A549 (cell line): ENCODE results near the gene MUC6.

Experiments used
- CHD2 ChIP-seq: fragments of 150-350 bp; IDR thresholded peaks from 2 replicates; pipeline ENCODE4 v1.6.1; 2014; ENCODE audit warnings: low read length; ENCODE audit not compliant: partially characterized antibody
- FOSL2 ChIP-seq, 2 experiments: fragments of 450-650 bp in 1 of 2; fragments of >200 bp in 1 of 2; sonication (Bioruptor Twin) in 1 of 2; formaldehyde crosslinking; IDR thresholded peaks; 2 replicates each; pipeline versions ENCODE4 v1.5.0 to v1.6.1; 2016 to 2020; ENCODE audit warnings: mild to moderate bottlenecking in 1 of 2, moderate library complexity in 1 of 2
- NFE2L2 ChIP-seq: fragments of 150-350 bp; conservative IDR thresholded peaks from 2 replicates; pipeline ENCODE4 v1.6.1; 2014; ENCODE audit warnings: low read length
- SMC3 ChIP-seq: fragments of >200 bp; sonication (Bioruptor Twin); formaldehyde crosslinking; IDR thresholded peaks from 3 replicates; pipeline ENCODE4 v1.6.1; 2018; ENCODE audit warnings: inconsistent platforms
- ZFP36 ChIP-seq: fragments of 450-650 bp; IDR thresholded peaks from 2 replicates; pipeline ENCODE4 v1.6.1; 2014; ENCODE audit warnings: borderline replicate concordance; ENCODE audit not compliant: partially characterized antibody
- TF ChIP-seq, protein P1 (sequence below): IDR thresholded peaks from 2 replicates; pipeline ENCODE4 v1.6.1; 2012
- TF ChIP-seq, protein P2 (sequence below): fragments of >200 bp; sonication (Bioruptor Twin); formaldehyde crosslinking; IDR thresholded peaks from 3 replicates; pipeline ENCODE4 v1.5.1; 2016
- TF ChIP-seq, protein P3 (sequence below): IDR thresholded peaks from 2 replicates; pipeline ENCODE4 v1.6.1; 2012

DNA sequence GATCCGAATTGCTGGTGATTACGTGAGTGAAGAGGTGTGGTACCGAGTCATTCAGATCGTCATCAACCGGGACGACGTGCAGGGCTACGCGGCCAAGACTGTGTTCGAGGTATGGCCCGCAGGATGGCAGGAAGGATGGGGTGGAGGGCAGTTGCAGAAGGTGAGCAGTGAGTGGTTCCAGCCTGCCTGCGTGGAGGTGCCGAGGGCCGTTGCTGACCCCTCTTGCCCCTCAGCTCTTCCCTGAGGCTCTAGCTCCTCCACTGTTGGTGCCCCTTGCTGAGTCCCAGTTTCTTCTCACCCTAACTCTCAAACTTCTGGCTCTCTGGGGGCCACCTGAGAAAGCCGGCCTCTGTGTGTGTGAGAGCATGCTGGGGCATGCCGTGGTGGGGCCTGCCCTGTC, 43.9 kb downstream of the MUC6 start:
- TF ChIP-seq FOSL2 (IDR thresholded peaks at IDR 0.05) (no peak), FOSL2 (CRISPR knock-in tag; IDR thresholded peaks at IDR 0.05) (no peak), NFE2L2 (no peak), SMC3 (no peak), ZFP36 (no peak), CHD2 (no peak)
- TF ChIP-seq, protein P1, sequence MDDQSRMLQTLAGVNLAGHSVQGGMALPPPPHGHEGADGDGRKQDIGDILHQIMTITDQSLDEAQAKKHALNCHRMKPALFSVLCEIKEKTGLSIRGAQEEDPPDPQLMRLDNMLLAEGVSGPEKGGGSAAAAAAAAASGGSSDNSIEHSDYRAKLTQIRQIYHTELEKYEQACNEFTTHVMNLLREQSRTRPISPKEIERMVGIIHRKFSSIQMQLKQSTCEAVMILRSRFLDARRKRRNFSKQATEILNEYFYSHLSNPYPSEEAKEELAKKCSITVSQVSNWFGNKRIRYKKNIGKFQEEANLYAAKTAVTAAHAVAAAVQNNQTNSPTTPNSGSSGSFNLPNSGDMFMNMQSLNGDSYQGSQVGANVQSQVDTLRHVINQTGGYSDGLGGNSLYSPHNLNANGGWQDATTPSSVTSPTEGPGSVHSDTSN: no peak
- TF ChIP-seq, protein P2, sequence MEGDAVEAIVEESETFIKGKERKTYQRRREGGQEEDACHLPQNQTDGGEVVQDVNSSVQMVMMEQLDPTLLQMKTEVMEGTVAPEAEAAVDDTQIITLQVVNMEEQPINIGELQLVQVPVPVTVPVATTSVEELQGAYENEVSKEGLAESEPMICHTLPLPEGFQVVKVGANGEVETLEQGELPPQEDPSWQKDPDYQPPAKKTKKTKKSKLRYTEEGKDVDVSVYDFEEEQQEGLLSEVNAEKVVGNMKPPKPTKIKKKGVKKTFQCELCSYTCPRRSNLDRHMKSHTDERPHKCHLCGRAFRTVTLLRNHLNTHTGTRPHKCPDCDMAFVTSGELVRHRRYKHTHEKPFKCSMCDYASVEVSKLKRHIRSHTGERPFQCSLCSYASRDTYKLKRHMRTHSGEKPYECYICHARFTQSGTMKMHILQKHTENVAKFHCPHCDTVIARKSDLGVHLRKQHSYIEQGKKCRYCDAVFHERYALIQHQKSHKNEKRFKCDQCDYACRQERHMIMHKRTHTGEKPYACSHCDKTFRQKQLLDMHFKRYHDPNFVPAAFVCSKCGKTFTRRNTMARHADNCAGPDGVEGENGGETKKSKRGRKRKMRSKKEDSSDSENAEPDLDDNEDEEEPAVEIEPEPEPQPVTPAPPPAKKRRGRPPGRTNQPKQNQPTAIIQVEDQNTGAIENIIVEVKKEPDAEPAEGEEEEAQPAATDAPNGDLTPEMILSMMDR: no peak
- TF ChIP-seq, protein P3, sequence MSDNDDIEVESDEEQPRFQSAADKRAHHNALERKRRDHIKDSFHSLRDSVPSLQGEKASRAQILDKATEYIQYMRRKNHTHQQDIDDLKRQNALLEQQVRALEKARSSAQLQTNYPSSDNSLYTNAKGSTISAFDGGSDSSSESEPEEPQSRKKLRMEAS: no peak
